H54 (cell line): Measurements from ENCODE around the gene SNIP1.
"Not testable (repeated sequence)": the region's sequence is repeated elsewhere in the genome, so short reads cannot be mapped to it uniquely, and the experiment has no call there.

Experiments
- DNase-seq: peaks from one replicate; pipeline ENCODE4 v3.0.0; 2011; ENCODE audit warnings: low spot score, mixed read lengths; ENCODE audit not compliant: insufficient read length
- FAIRE-seq: peaks from 3 replicates; lab custom pipeline; 2011; peaks lifted over from hg19 to GRCh38; lab: Jason Lieb, UNC
- POLR2A ChIP-seq: IDR thresholded peaks from 2 replicates; pipeline ENCODE4 v1.6.1; 2011; ENCODE audit warnings: low read depth, mild to moderate bottlenecking, low read length

SNIP1 gene

GRCh38 chr1:37553927-37554808 is at the start of gene SNIP1:
Gene SNIP1, minus strand, starts transcription at chr1:37554293. Its CDS starts 64 bp downstream, at chr1:37554229.
- DNase-seq (peak; percentile 85), FAIRE-seq (peak; percentile 20)
- TF ChIP-seq POLR2A = no peak

GRCh38 chr1:37602750-37603694 is 48.9 kb upstream of the SNIP1 start:
- no peak for TF ChIP-seq POLR2A
- FAIRE-seq = no peak
- peak; percentile 47 for DNase-seq

- no peak for TF ChIP-seq POLR2A
- no peak for FAIRE-seq
Observed at GRCh38 chr1:37601441-37601840, 47.3 kb upstream of the SNIP1 start.

GRCh38 chr1:37599940-37600339 is 45.8 kb upstream of the SNIP1 start:
- no peak for FAIRE-seq
- no peak for DNase-seq
- no peak for TF ChIP-seq POLR2A

More at GRCh38 chr1:37601441-37601840, 47.3 kb upstream of the SNIP1 start:
- DNase-seq = no peak

GRCh38 chr1:37596182-37596667 is 42.1 kb upstream of the SNIP1 start:
- no peak for FAIRE-seq
- no peak for TF ChIP-seq POLR2A
- no peak for DNase-seq

- peak; percentile 96 for FAIRE-seq
Observed at GRCh38 chr1:37595440-37596181, 41.5 kb upstream of the SNIP1 start, which contains the start of gene GNL2. Gene GNL2, minus strand, starts transcription at chr1:37595937. Its CDS starts 115 bp downstream, at chr1:37595822.

GRCh38 chr1:37593726-37594125 is 39.6 kb upstream of the SNIP1 start:
- TF ChIP-seq POLR2A = no peak
- FAIRE-seq (no peak), DNase-seq (no peak)

More at GRCh38 chr1:37595440-37596181, 41.5 kb upstream of the SNIP1 start, which contains the start of gene GNL2:
- peak; percentile 89 for TF ChIP-seq POLR2A
- DNase-seq = peak; percentile 96

- no peak for TF ChIP-seq POLR2A
- no peak for FAIRE-seq
Observed at GRCh38 chr1:37588939-37589338, 34.8 kb upstream of the SNIP1 start.

GRCh38 chr1:37584544-37584943 is 30.5 kb upstream of the SNIP1 start:
- not testable (repeated sequence) for FAIRE-seq, DNase-seq

More at GRCh38 chr1:37588939-37589338, 34.8 kb upstream of the SNIP1 start:
- no peak for DNase-seq

GRCh38 chr1:37575692-37576091 is 21.6 kb upstream of the SNIP1 start:
- FAIRE-seq = no peak
- TF ChIP-seq POLR2A = no peak

GRCh38 chr1:37574834-37575480 is 20.9 kb upstream of the SNIP1 start:
- TF ChIP-seq POLR2A = no peak
- no peak for DNase-seq
- peak; percentile 89 for FAIRE-seq

More at GRCh38 chr1:37575692-37576091, 21.6 kb upstream of the SNIP1 start:
- DNase-seq = no peak

GRCh38 chr1:37570528-37571334 is 16.6 kb upstream of the SNIP1 start:
- DNase-seq = no peak
- FAIRE-seq = no peak
- TF ChIP-seq POLR2A = no peak
